Parathyroid adenoma (tissue), 2 donors: ENCODE measurements around the gene CCSAP.

ENCODE experiments used
- H2AFZ ChIP-seq: fragments of 300-600 bp; sonication (generic); one replicate; pipeline ENCODE4 v1.7.0; 2017; ENCODE audit warnings: antibody characterized with exemption, mild to moderate bottlenecking
- H3K27ac ChIP-seq: fragments of 300-600 bp; sonication (generic); one replicate; pipeline ENCODE4 v1.7.0; 2017
- H3K27me3 ChIP-seq: fragments of 300-600 bp; sonication (generic); one replicate; pipeline ENCODE4 v1.7.0; 2017; ENCODE audit warnings: low read length; ENCODE audit not compliant: control insufficient read depth, insufficient read depth
- H3K36me3 ChIP-seq: fragments of 300-600 bp; sonication (generic); one replicate; pipeline ENCODE4 v1.7.0; 2017; ENCODE audit warnings: low read length; ENCODE audit not compliant: control insufficient read depth, insufficient read depth
- H3K4me1 ChIP-seq: fragments of 300-600 bp; sonication (generic); one replicate; pipeline ENCODE4 v1.7.0; 2017; ENCODE audit warnings: control low read depth
- H3K4me2 ChIP-seq: fragments of 300-600 bp; sonication (generic); one replicate; pipeline ENCODE4 v1.7.0; 2017; ENCODE audit warnings: low read length
- H3K4me3 ChIP-seq: fragments of 300-600 bp; sonication (generic); one replicate; pipeline ENCODE4 v1.7.0; 2017; ENCODE audit warnings: low read depth, low read length
- H3K79me2 ChIP-seq: fragments of 300-600 bp; sonication (generic); one replicate; pipeline ENCODE4 v1.7.0; 2017; ENCODE audit warnings: control low read depth
- H3K9ac ChIP-seq: fragments of 300-600 bp; sonication (generic); one replicate; pipeline ENCODE4 v1.7.0; 2017; ENCODE audit warnings: mild to moderate bottlenecking
- H3K9me3 ChIP-seq: fragments of 300-600 bp; sonication (generic); one replicate; pipeline ENCODE4 v1.7.0; 2017; ENCODE audit warnings: low read length; ENCODE audit not compliant: control insufficient read depth
- TF ChIP-seq, protein P1 (sequence below): fragments of 300-600 bp; sonication (generic); IDR thresholded peaks from one replicate; pipeline ENCODE4 v1.7.0; 2017; ENCODE audit warnings: antibody characterized with exemption, mild to moderate bottlenecking
- donor health status: primary hyperparathyroidism.

Gene CCSAP

DNA sequence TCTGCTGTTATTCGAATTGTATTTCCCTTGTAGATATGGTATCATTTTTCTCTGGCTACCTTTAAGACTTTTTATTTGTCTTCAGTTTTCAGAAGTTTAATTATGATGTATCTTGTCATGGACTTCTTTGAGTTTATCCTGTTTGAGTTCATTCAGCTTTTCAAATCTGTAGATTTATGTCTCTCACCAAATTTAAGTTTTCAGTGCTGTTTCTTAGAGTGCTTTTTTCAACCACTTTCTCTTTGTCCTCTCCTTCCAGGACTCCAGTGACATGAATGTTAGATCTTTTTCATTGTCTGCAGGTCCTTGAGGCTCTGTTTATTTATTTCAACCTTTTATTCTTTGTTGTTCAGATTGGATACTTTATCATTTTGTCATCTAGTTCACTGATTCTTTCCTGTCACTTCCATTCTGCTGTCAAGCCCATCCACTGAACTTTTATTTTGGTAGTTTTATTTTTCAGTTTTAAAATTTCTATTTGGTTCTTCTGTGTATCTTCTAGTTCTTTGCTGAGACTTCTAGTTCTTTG lies 60.5 kb downstream of the CCSAP start:
- Histone ChIP-seq H3K9ac (no peak overlapping the region), H3K9me3 (no peaks in the 10 kb centered on the region), H2AFZ (no peak overlapping the region), H3K27ac (no peak overlapping the region), H3K79me2 (peaks cover 17% of the 10 kb centered on the region), H3K4me1 (peaks cover 7% of the 10 kb centered on the region), H3K4me3 (no peak overlapping the region), H3K27me3 (no peaks in the 10 kb centered on the region), H3K36me3 (no peaks in the 10 kb centered on the region), H3K4me2 (no peak overlapping the region)
- TF ChIP-seq, protein P1, sequence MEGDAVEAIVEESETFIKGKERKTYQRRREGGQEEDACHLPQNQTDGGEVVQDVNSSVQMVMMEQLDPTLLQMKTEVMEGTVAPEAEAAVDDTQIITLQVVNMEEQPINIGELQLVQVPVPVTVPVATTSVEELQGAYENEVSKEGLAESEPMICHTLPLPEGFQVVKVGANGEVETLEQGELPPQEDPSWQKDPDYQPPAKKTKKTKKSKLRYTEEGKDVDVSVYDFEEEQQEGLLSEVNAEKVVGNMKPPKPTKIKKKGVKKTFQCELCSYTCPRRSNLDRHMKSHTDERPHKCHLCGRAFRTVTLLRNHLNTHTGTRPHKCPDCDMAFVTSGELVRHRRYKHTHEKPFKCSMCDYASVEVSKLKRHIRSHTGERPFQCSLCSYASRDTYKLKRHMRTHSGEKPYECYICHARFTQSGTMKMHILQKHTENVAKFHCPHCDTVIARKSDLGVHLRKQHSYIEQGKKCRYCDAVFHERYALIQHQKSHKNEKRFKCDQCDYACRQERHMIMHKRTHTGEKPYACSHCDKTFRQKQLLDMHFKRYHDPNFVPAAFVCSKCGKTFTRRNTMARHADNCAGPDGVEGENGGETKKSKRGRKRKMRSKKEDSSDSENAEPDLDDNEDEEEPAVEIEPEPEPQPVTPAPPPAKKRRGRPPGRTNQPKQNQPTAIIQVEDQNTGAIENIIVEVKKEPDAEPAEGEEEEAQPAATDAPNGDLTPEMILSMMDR, result no peak

DNA sequence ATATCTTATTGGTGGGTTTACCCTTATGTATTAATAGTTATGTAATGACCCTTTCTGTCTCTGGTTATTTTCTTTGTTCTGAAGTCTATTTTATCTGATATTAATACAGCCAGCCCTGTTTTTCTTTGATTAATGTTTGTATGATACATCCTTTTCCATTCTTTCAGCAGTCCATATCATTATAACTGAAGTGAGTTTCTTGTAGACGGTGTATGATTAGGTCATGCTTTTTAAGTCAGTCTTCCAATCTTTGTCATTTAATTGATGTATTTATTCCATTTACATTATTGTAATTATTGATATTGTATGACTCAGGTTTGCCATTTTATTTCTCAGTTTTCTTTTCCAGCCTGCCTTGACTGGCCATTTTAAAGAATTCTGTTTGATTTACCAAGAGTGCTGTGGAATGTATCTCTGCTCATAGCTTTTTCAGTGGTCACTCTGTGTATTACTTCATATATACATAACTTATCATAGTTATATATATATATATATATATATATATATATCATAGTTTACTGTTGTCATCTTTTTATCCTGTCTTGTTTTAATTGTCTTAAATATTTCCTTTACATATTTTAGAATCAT lies 61.4 kb downstream of the CCSAP start:
- Histone ChIP-seq H2AFZ (no peak overlapping the region), H3K9ac (no peak overlapping the region), H3K36me3 (no peaks in the 10 kb centered on the region), H3K4me1 (peaks cover 4% of the 10 kb centered on the region), H3K27me3 (no peaks in the 10 kb centered on the region), H3K9me3 (no peaks in the 10 kb centered on the region), H3K4me3 (no peak overlapping the region), H3K79me2 (peaks cover 17% of the 10 kb centered on the region), H3K4me2 (no peak overlapping the region), H3K27ac (no peak overlapping the region)
- TF ChIP-seq, protein P1, result no peak

DNA sequence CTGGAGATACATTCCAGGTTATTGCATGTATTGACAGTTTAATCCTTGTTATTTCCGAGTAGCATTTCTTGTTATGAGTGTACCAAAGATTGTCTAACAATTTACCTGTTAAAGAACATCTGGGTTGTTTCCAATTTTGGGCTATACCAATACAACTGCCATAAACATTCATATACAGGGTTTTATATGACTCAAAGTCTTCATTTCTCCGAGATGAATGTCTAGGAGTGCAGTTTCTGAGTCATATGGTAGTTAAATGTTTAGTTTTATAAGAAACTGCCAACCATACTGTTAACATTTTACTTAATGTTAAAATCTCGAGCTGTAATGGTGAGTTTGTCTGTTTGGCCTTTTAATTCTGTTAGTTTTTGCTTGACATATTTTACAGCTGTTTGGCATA lies 61.9 kb downstream of the CCSAP start:
- no peaks in the 10 kb centered on the region for H3K27me3 ChIP-seq
- no peak overlapping the region for H3K27ac ChIP-seq
- H2AFZ ChIP-seq, result no peak overlapping the region
- peaks cover 20% of the 10 kb centered on the region for H3K79me2 ChIP-seq
- no peaks in the 10 kb centered on the region for H3K9me3 ChIP-seq
- no peak overlapping the region for H3K4me3 ChIP-seq
- H3K4me2 ChIP-seq, result no peak overlapping the region
- H3K4me1 ChIP-seq, result peaks cover 3% of the 10 kb centered on the region
- H3K9ac ChIP-seq, result no peak overlapping the region
- TF ChIP-seq, protein P1, result no peak
- no peaks in the 10 kb centered on the region for H3K36me3 ChIP-seq

DNA sequence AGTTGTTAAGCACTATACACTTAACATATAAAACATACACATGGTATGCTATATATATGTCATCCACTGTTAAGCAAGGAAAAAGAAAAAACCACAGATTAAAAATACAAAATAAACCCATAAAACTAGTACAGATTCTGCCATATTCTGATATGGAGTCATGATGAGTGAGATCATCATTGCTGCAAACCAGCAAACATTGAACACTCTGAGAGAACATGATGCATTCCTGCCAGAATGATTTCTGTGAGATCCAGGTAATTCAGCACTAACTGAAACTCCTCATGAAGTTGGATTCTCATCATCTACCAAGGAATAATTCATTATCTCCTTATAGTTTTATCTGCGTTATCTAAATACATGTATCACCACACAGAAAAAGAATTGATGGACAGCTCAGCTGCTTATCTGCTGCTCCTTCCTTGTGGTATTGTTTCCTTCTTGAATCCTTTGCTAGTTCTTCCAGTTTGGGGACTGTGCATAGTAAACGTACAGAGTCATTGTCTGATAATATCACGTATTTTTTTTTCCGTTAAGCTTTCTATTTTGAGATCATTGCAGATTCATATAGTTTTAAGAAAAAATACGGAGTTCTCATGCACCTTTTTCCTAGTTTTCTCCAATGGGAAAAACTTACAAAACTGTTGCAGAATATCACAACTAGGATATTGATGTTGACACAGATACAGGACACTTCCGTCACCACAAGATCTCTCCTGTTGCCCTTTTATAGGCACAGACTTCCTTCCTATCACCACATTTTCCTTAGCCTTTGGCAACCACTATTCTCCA lies 62.6 kb downstream of the CCSAP start:
- TF ChIP-seq, protein P1, result no peak
- H3K27ac ChIP-seq, result no peak overlapping the region

More for the DNA sequence above, 62.6 kb downstream of the CCSAP start:
- no peaks in the 10 kb centered on the region for H3K36me3 ChIP-seq
- H3K79me2 ChIP-seq, result peaks cover 23% of the 10 kb centered on the region
- no peak overlapping the region for H3K9ac ChIP-seq
- H3K4me1 ChIP-seq, result peaks cover 2% of the 10 kb centered on the region
- no peak overlapping the region for H3K4me3 ChIP-seq
- no peak overlapping the region for H2AFZ ChIP-seq
- no peaks in the 10 kb centered on the region for H3K27me3 ChIP-seq
- no peak overlapping the region for H3K4me2 ChIP-seq
- no peaks in the 10 kb centered on the region for H3K9me3 ChIP-seq
